Measurements from ENCODE around the gene NUDT7.

DNA sequence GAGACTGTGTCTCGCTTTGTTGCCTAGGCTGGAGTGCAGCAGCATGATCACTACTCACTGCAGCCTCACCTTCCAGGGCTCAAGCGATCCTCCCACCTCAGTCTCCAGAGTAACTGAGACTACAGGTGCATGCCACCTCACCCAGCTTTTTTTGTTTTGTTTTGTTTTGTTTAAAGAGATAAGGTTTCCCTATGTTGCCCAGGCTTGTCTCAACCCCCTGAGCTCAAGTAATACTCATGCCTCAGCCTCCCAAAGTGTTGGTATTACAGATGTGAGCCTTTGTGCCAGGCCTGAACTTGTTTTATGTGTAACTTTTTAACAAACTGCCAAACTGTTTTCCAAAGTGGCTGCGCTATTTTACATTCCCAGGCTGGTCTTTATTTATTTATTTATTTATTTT is 41.8 kb upstream of the NUDT7 start:
- no peak for TF ChIP-seq POLR2AphosphoS5 (IDR thresholded peaks at IDR 0.05)
- no peak for TF ChIP-seq CTCF (IDR thresholded peaks at IDR 0.05)
- no peak for TF ChIP-seq EP300 (IDR thresholded peaks at IDR 0.05)

Measured in suprapubic skin (tissue), 4 donors.